Uterus (tissue), 2 donors: Measurements from ENCODE around the gene ALOX5AP.

ENCODE experiments used
- POLR2A ChIP-seq, 2 donors: fragments of 450-650 bp; IDR thresholded peaks; one replicate each; pipeline ENCODE4 v1.6.1; 2016; ENCODE audit warnings: antibody characterized with exemption in 2 of 2, mild to moderate bottlenecking in 1 of 2, moderate library complexity in 1 of 2
- TF ChIP-seq, protein P1 (sequence below), 4 experiments: fragments of 200-600 bp in 2 of 4; fragments of 450-650 bp in 2 of 4; sonication (generic) in 2 of 4; IDR thresholded peaks; one replicate each; pipeline ENCODE4 v1.5.1; 2016 to 2019; ENCODE audit warnings: antibody characterized with exemption in 4 of 4, mild to moderate bottlenecking in 2 of 4, moderate library complexity in 1 of 4

DNA sequence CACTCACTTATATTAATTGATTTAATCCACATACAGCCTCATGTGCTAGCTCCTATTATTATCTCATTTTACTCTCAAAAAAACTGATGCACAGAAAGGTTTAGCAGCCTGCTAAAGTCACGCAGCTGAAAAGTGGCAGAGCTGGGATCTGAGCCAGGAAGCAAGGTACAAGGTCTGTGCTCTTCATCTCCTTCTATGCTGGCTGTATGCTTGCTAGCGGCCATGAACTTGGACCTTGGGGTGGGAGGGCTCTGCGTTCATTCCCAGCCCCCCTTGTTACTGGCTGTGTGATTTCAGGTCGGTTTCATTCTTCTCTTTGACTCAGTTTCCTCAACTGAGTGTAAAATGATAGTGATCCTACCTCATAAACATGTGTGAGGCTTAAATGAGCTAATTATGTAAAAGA is 69.8 kb downstream of the ALOX5AP start:
- TF ChIP-seq, protein P1, sequence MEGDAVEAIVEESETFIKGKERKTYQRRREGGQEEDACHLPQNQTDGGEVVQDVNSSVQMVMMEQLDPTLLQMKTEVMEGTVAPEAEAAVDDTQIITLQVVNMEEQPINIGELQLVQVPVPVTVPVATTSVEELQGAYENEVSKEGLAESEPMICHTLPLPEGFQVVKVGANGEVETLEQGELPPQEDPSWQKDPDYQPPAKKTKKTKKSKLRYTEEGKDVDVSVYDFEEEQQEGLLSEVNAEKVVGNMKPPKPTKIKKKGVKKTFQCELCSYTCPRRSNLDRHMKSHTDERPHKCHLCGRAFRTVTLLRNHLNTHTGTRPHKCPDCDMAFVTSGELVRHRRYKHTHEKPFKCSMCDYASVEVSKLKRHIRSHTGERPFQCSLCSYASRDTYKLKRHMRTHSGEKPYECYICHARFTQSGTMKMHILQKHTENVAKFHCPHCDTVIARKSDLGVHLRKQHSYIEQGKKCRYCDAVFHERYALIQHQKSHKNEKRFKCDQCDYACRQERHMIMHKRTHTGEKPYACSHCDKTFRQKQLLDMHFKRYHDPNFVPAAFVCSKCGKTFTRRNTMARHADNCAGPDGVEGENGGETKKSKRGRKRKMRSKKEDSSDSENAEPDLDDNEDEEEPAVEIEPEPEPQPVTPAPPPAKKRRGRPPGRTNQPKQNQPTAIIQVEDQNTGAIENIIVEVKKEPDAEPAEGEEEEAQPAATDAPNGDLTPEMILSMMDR (IDR thresholded peaks at IDR 0.05) = no peak
- no peak for TF ChIP-seq POLR2A (IDR thresholded peaks at IDR 0.05)
